C4-2B (cell line): ENCODE data around the gene CRP.

ENCODE experiments used
- ZFX ChIP-seq: fragments of 450-650 bp; IDR thresholded peaks from 2 replicates; pipeline ENCODE4 v1.6.1; 2017
- TF ChIP-seq, protein P1 (sequence below): fragments of 450-650 bp; conservative IDR thresholded peaks from 2 replicates; pipeline ENCODE4 v1.5.1; 2017; ENCODE audit warnings: mild to moderate bottlenecking

DNA sequence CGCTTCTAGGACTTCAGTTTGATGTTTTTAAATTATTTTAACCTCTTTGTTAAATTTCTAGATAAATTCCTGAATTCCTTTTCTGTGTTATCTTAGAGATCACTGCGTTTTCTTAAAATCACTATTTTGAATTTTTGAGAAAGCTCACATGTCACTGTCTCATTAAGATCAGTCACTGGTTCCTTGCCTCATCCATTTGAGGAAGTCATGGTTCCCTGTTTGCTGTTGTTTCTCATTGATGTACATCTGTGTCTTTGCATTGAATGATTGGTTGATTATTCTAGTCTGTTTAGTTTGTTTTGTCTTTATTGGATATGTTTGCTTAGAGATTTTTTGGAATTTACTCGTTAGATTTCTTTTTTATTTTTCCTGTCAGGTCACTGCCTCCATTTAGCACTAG, 50.1 kb downstream of the CRP start:
- TF ChIP-seq, protein P1, sequence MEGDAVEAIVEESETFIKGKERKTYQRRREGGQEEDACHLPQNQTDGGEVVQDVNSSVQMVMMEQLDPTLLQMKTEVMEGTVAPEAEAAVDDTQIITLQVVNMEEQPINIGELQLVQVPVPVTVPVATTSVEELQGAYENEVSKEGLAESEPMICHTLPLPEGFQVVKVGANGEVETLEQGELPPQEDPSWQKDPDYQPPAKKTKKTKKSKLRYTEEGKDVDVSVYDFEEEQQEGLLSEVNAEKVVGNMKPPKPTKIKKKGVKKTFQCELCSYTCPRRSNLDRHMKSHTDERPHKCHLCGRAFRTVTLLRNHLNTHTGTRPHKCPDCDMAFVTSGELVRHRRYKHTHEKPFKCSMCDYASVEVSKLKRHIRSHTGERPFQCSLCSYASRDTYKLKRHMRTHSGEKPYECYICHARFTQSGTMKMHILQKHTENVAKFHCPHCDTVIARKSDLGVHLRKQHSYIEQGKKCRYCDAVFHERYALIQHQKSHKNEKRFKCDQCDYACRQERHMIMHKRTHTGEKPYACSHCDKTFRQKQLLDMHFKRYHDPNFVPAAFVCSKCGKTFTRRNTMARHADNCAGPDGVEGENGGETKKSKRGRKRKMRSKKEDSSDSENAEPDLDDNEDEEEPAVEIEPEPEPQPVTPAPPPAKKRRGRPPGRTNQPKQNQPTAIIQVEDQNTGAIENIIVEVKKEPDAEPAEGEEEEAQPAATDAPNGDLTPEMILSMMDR, result no peak
- no peak for TF ChIP-seq ZFX
